Urinary bladder (tissue), 4 donors: ENCODE data around the gene RHBDD3. TPM values are rescaled to one million over a fixed set of nuclear protein-coding genes. Genes with fewer than 3 reads are reported as not detected.

Source experiments
- DNase-seq: peaks from one replicate; pipeline ENCODE4 v3.0.0-alpha.2; 2015; ENCODE audit errors: extremely low spot score
- H3K27ac ChIP-seq: one replicate; pipeline ENCODE4 v1.5.1; 2013; ENCODE audit warnings: low read depth, mild to moderate bottlenecking, moderate library complexity
- H3K36me3 ChIP-seq: one replicate; pipeline ENCODE4 v1.6.1; 2013; ENCODE audit warnings: mild to moderate bottlenecking, moderate library complexity; ENCODE audit not compliant: insufficient read depth
- H3K4me1 ChIP-seq: one replicate; pipeline ENCODE4 v1.6.1; 2013; ENCODE audit warnings: mild to moderate bottlenecking, moderate library complexity; ENCODE audit not compliant: insufficient read depth
- H3K4me3 ChIP-seq: one replicate; pipeline ENCODE4 v1.5.1; 2013; ENCODE audit warnings: low read depth, low read length
- WGBS: extraction: QIAGEN DNeasy Blood & Tissue Kit; methylation state at CpG from one replicate; pipeline ENCODE4 v1.1.7; 2013; 5-methylcytosine and 5-hydroxymethylcytosine counted together
- polyA plus RNA-seq: library from polyadenylated mRNA; stranded (reverse); fragments of 200-250 nt; gene quantifications from one replicate; pipeline ENCODE4 v1.2.3, GENCODE V29; 2013
- total RNA-seq: library from RNA; depleted of rRNA; stranded (reverse); fragments of >200 nt; gene quantifications from one replicate; pipeline ENCODE4 v1.2.3, GENCODE V29; 2014
- donor health status: healthy with polysubstance abuse.
- donor health status: healthy.

Gene RHBDD3
- total and polyA plus RNA-seq, 2 donors, result 11.7 to 26.9 TPM

- DNase-seq, result no peak
- no peaks in the 10 kb centered on the region for H3K4me1 ChIP-seq
- 80% methylated on average over 21 of the region's 21 CpGs for WGBS
- no peak overlapping the region for H3K27ac ChIP-seq
- no peaks in the 10 kb centered on the region for H3K36me3 ChIP-seq
- no peak overlapping the region for H3K4me3 ChIP-seq
These were observed 41.7 kb upstream of the RHBDD3 start for GRCh38 chr22:29309332-29310064.

- 55% methylated on average over 13 of the region's 13 CpGs for WGBS
- no peak overlapping the region for H3K4me3 ChIP-seq
These were observed 41.0 kb upstream of the RHBDD3 start for GRCh38 chr22:29308791-29309262.

GRCh38 chr22:29308148-29308790 is 40.5 kb upstream of the RHBDD3 start:
- 76% methylated on average over 50 of the region's 50 CpGs for WGBS
- H3K4me1 ChIP-seq, result no peaks in the 10 kb centered on the region

More at GRCh38 chr22:29308791-29309262, 41.0 kb upstream of the RHBDD3 start:
- peak overlapping the region; percentile 25 for H3K27ac ChIP-seq
- H3K36me3 ChIP-seq, result no peaks in the 10 kb centered on the region
- no peak for DNase-seq
- no peaks in the 10 kb centered on the region for H3K4me1 ChIP-seq

GRCh38 chr22:29307596-29308147 is 39.9 kb upstream of the RHBDD3 start:
- no peaks in the 10 kb centered on the region for H3K36me3 ChIP-seq
- H3K27ac ChIP-seq, result no peak overlapping the region
- H3K4me1 ChIP-seq, result no peaks in the 10 kb centered on the region
- 66% methylated on average over 20 of the region's 20 CpGs for WGBS
- H3K4me3 ChIP-seq, result peak overlapping the region; percentile 90
- no peak for DNase-seq

More at GRCh38 chr22:29308148-29308790, 40.5 kb upstream of the RHBDD3 start:
- DNase-seq, result no peak
- H3K27ac ChIP-seq, result peak overlapping the region; percentile 25
- no peak overlapping the region for H3K4me3 ChIP-seq
- no peaks in the 10 kb centered on the region for H3K36me3 ChIP-seq

GRCh38 chr22:29306835-29307595 is 39.2 kb upstream of the RHBDD3 start:
- H3K27ac ChIP-seq, result peak overlapping the region; percentile 18
- DNase-seq, result no peak
- peak overlapping the region; percentile 90 for H3K4me3 ChIP-seq
- no peaks in the 10 kb centered on the region for H3K36me3 ChIP-seq
- 2% methylated on average over 83 of the region's 83 CpGs for WGBS
- H3K4me1 ChIP-seq, result no peaks in the 10 kb centered on the region

GRCh38 chr22:29306175-29306834 is 38.5 kb upstream of the RHBDD3 start, which contains the start of gene GAS2L1:
Gene GAS2L1, plus strand, starts transcription at chr22:29306650. Its CDS starts 1,456 bp downstream, at chr22:29308106.
- WGBS, result under 1% methylated on average over 40 of the region's 40 CpGs
- H3K27ac ChIP-seq, result peak within 1 kb of the TSS; percentile 18
- H3K36me3 ChIP-seq, result no peaks in the 10 kb centered on the region
- peak; percentile 46 for DNase-seq
- H3K4me1 ChIP-seq, result no peaks in the 10 kb centered on the region
- H3K4me3 ChIP-seq, result peak within 1 kb of the TSS; percentile 90

- no peak overlapping the region for H3K27ac ChIP-seq
- 48% methylated on average over 7 of the region's 7 CpGs for WGBS
- DNase-seq, result no peak
- no peak overlapping the region for H3K4me3 ChIP-seq
- no peaks in the 10 kb centered on the region for H3K36me3 ChIP-seq
- H3K4me1 ChIP-seq, result no peaks in the 10 kb centered on the region
These were observed 38.0 kb upstream of the RHBDD3 start for GRCh38 chr22:29305836-29306174.

GRCh38 chr22:29302681-29303465 is 35.1 kb upstream of the RHBDD3 start:
- 61% methylated on average over 13 of the region's 13 CpGs for WGBS
- Histone ChIP-seq H3K4me1 (no peaks in the 10 kb centered on the region), H3K27ac (no peak overlapping the region), H3K4me3 (no peak overlapping the region), H3K36me3 (peaks cover 7% of the 10 kb centered on the region)
- DNase-seq, result no peak

GRCh38 chr22:29302402-29302680 is 34.6 kb upstream of the RHBDD3 start:
- DNase-seq, result no peak
- no peaks in the 10 kb centered on the region for H3K4me1 ChIP-seq
- no peak overlapping the region for H3K4me3 ChIP-seq
- WGBS, result 72% methylated on average over 2 of the region's 2 CpGs
- H3K36me3 ChIP-seq, result peaks cover 9% of the 10 kb centered on the region
- H3K27ac ChIP-seq, result no peak overlapping the region

- Histone ChIP-seq H3K4me1 (no peaks in the 10 kb centered on the region), H3K36me3 (peaks cover 9% of the 10 kb centered on the region), H3K4me3 (no peak overlapping the region), H3K27ac (no peak overlapping the region)
- 89% methylated on average over 17 of the region's 17 CpGs for WGBS
- DNase-seq, result no peak
These were observed 34.1 kb upstream of the RHBDD3 start for GRCh38 chr22:29301716-29302401.

- 70% methylated on average over 10 of the region's 10 CpGs for WGBS
- Histone ChIP-seq H3K4me3 (no peak overlapping the region), H3K27ac (no peak overlapping the region), H3K4me1 (no peaks in the 10 kb centered on the region), H3K36me3 (peaks cover 9% of the 10 kb centered on the region)
- DNase-seq, result no peak
These were observed 33.2 kb upstream of the RHBDD3 start for GRCh38 chr22:29300807-29301601.

GRCh38 chr22:29300467-29300806 is 32.7 kb upstream of the RHBDD3 start:
- Histone ChIP-seq H3K4me3 (no peak overlapping the region), H3K36me3 (peaks cover 9% of the 10 kb centered on the region), H3K4me1 (no peaks in the 10 kb centered on the region), H3K27ac (no peak overlapping the region)
- DNase-seq, result no peak
- 57% methylated on average over 4 of the region's 4 CpGs for WGBS
